Effector memory CD8-positive, alpha-beta T cell (primary cell): ENCODE results near the gene FCHO2.

Experiments used
- ATAC-seq: fragments of 150-1000 bp; cut with Tn5 transposase; replicated peaks from 2 replicates; pipeline ENCODE4 v1.10.0; 2021; ENCODE audit warnings: mild to moderate bottlenecking, moderate library complexity
- DNase-seq, 3 experiments: peaks; one replicate each; pipeline ENCODE4 v3.0.0; 2021
- H3K27ac Mint-ChIP-seq, 2 donors: one replicate each; pipeline ENCODE4 v1.8.0; 2022; ENCODE audit warnings: mild to moderate bottlenecking in 2 of 2, mixed read lengths in 2 of 2, moderate library complexity in 2 of 2
- H3K27me3 Mint-ChIP-seq, 2 donors: one replicate each; pipeline ENCODE4 v1.8.0; 2022; ENCODE audit warnings: mixed read lengths in 2 of 2
- H3K36me3 Mint-ChIP-seq: one replicate; pipeline ENCODE4 v1.8.0; 2022; ENCODE audit warnings: mild to moderate bottlenecking, moderate library complexity, mixed read lengths; ENCODE audit not compliant: insufficient read depth
- H3K4me1 Mint-ChIP-seq, 2 donors: one replicate each; pipeline ENCODE4 v1.8.0; 2022; ENCODE audit warnings: low read depth in 2 of 2, mixed read lengths in 2 of 2
- H3K4me3 Mint-ChIP-seq, 2 donors: one replicate each; pipeline ENCODE4 v1.8.0; 2022; ENCODE audit warnings: mild to moderate bottlenecking in 2 of 2, mixed read lengths in 2 of 2, moderate library complexity in 2 of 2
- H3K9me3 Mint-ChIP-seq, 2 donors: one replicate each; pipeline ENCODE4 v1.8.0; 2022; ENCODE audit warnings: mixed read lengths in 2 of 2

Gene FCHO2

GRCh38 chr5:73115399-73116051, 159.7 kb downstream of the FCHO2 start:
- peaks cover 4% of the 10 kb centered on the region for H3K36me3 Mint-ChIP-seq
- ATAC-seq: no peak
- no peak overlapping the region for H3K27ac Mint-ChIP-seq
- H3K4me1 Mint-ChIP-seq: peaks cover 0 to 24% of the 10 kb centered on the region in 2 donors
- H3K4me3 Mint-ChIP-seq: no peak overlapping the region
- DNase-seq: no peak
- H3K9me3 Mint-ChIP-seq: no peaks in the 10 kb centered on the region
- H3K27me3 Mint-ChIP-seq: peaks cover 31 to 41% of the 10 kb centered on the region in 2 donors

- no peak overlapping the region for H3K4me3 Mint-ChIP-seq
- H3K27ac Mint-ChIP-seq: no peak overlapping the region
- DNase-seq: no peak
- peaks cover 4 to 28% of the 10 kb centered on the region in 2 donors for H3K4me1 Mint-ChIP-seq
- ATAC-seq: no peak
- H3K9me3 Mint-ChIP-seq: no peaks in the 10 kb centered on the region
- peaks cover 40 to 44% of the 10 kb centered on the region in 2 donors for H3K27me3 Mint-ChIP-seq
- H3K36me3 Mint-ChIP-seq: peaks cover 4% of the 10 kb centered on the region
Observed at GRCh38 chr5:73116506-73116905, 160.7 kb downstream of the FCHO2 start.

DNA sequence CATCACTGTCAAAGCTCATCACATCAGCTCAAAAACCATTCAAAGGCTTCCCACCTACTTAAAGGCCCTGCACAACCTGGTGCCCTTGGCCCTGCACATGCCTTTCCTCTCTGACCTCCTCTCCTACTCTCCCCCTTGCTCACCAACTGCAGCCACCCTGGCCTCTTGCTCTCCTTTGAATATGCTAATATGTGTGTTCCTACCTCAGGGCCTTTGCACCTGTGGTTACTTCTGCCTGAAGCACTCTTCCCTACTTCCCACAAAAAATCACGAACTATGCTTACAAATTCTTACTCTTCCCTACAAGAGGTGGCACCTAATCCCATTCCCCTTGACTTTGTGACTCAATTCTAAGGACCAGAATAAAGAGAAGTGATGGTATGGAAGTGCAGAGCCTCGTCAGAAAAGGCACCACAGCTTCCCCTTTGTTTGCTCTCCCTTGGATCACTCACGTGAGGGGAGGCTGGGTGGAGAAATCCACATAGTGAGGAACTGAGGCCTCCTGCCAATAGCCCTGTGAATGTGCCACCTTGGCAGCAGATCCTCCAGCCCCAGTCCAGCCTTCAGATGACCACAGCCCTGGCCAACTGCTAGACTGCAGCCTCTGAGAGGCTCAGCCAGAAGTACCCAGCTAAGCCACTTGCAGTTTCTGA, 161.4 kb downstream of the FCHO2 start:
- H3K27ac Mint-ChIP-seq: no peak overlapping the region
- peaks cover 4% of the 10 kb centered on the region for H3K36me3 Mint-ChIP-seq

DNA sequence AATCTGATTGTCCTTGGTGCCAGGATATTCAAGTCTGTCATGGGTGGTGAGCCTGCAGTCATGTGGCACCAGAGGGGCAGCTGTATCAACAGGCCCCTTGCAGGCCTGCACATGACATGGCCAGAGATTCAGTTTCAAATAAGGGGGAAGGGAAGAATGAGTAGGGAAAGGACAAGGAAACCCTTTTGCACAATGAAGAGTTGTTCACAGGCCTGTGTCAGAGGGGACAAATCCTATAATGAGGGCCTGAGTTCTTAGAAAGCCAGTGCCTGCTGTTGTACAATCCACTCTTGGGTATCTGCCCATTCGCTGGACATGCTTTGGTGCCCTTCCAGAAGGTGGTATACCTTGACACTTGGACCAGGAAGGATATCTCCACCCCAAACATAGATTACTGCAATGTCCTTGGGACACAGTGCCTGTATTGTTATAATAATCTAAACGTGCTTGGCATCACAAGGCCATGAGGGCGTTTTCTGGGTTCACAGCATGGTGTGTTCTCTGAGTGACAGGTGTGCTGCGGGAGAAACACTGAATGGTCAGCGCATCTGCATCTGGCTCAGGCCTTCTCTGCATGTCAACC, 162.6 kb downstream of the FCHO2 start:
- peak overlapping the region in 1 of 2 donors; percentile 93 for H3K27ac Mint-ChIP-seq
- DNase-seq: no peak
- H3K9me3 Mint-ChIP-seq: no peaks in the 10 kb centered on the region
- no peak for ATAC-seq
- H3K36me3 Mint-ChIP-seq: peaks cover 6% of the 10 kb centered on the region
- no peak overlapping the region for H3K4me3 Mint-ChIP-seq
- H3K27me3 Mint-ChIP-seq: peaks cover 32 to 36% of the 10 kb centered on the region in 2 donors
- H3K4me1 Mint-ChIP-seq: peaks cover 15 to 27% of the 10 kb centered on the region in 2 donors

More for the DNA sequence above, 161.4 kb downstream of the FCHO2 start:
- Mint-ChIP-seq H3K4me1 (peaks cover 4 to 28% of the 10 kb centered on the region in 2 donors), H3K27me3 (peaks cover 44 to 45% of the 10 kb centered on the region in 2 donors), H3K4me3 (no peak overlapping the region), H3K9me3 (no peaks in the 10 kb centered on the region)
- ATAC-seq (no peak), DNase-seq (no peak)

DNA sequence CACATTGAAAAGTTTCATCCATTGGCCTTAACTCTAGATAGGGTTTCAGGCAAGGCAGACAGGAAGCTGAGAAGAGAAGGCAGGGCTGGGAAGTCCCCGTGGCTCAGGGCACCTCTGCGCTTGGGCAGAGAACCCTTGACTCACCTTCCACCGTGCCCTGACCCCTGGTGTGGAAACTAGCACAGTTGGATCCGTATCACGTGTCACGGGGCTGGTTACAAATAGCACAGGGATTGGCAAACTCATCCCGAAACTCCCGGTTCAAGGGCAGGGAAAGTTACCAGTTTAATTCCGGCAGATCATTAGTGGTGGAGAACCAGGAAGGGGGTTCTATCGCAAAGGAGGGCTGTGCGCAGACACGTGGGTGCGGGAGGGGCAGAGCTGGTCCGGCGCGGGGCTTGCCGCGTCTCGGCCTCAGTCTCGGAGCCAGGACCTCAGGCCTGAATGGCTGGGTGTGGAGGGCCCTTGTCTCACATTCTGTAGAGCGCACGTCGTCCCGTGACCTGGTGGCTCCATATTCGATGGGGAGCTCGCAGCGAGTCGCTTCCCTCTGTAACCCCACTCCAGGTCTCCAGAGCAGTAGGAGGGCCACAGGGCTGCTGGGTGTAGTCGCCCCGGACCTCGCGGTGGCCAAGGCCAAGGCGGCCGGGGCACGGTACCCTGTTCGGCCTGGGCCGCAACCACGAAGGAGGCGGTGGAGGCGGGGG, 163.8 kb downstream of the FCHO2 start:
- peaks cover 39 to 45% of the 10 kb centered on the region in 2 donors for H3K27me3 Mint-ChIP-seq
- peak overlapping the region; percentile 59 to 93 for H3K27ac Mint-ChIP-seq
- DNase-seq (peak in 2 of 3 experiments; percentile 29 to 32), ATAC-seq (peak; percentile 78)
- H3K4me3 Mint-ChIP-seq: peak overlapping the region; percentile 70 to 86
- H3K9me3 Mint-ChIP-seq: no peaks in the 10 kb centered on the region
- peaks cover 9% of the 10 kb centered on the region for H3K36me3 Mint-ChIP-seq
- H3K4me1 Mint-ChIP-seq: peaks cover 26 to 32% of the 10 kb centered on the region in 2 donors

DNA sequence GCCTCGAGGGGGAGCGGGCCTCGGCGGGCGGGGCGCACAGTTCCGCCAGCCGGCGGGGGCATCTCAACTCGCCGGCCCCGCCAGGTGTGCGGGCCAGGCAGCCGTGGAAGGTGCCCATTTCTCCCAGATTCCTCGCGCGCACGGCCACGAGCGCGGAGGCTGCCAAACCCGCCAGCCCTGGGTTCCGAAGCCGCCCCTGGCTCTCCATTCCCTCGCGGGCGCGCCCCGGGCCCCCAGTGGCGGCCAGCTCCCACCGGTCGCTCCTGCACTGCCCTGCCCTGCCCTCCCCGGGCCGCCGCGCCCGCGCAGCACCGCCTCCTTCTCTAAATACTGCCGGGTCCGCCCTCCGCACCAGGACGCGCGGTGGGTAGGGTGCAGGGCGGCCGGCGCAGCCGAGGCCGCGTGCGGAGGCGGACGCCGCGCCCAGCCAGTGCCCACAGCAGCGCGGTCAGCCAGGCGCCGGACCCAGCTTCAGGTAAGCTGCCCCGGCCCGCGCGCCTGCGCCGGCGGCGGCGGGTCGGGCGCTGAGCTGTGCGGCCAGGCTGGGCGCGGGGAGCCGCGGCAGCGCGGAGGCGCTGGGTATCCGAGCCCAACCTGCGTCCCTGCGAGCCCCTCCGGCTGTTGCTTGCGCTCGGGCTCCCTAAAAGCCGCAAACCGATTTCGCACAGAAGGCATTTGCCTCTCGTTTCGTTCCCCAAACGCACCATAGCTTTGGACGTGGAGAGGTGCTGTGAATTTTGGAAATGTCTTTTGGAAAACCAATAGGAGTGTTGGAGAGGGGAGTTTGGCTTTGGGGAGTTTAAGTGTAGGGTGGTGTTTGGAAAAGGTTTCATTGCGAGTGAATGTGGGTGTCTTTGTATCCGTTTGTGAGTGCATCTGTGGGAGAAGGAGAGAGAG, 164.6 kb downstream of the FCHO2 start, which contains the start of gene TMEM171:
Gene TMEM171, plus strand, starts transcription at position 354 of the 897 bp plus-strand sequence. CDS start 2,799 bp downstream, outside the sequence.
- Mint-ChIP-seq H3K9me3 (no peaks in the 10 kb centered on the region), H3K4me1 (peaks cover 28 to 32% of the 10 kb centered on the region in 2 donors), H3K4me3 (peak within 1 kb of the TSS; percentile 70 to 86), H3K36me3 (peaks cover 11% of the 10 kb centered on the region), H3K27ac (peak within 1 kb of the TSS; percentile 59 to 93), H3K27me3 (peaks cover 40 to 46% of the 10 kb centered on the region in 2 donors)
- ATAC-seq: peak; percentile 61
- peak in 1 of 3 experiments; percentile 21 for DNase-seq

DNA sequence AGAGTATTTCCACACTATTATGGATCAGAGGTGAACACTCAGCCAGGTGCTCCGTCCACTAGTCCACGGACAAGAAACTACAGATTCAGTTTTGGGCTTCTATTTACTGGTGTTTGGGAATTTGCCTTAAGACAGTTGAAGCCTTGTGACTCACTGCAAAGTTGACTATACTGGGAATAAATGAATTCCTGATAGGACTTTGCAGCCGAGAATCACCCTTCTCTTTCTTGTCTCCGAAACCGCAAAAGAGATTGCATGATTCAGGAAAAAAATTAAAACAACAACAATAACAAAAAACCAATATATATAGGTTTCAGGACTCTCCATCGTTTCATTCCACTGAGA, 165.2 kb downstream of the FCHO2 start:
- peaks cover 40 to 53% of the 10 kb centered on the region in 2 donors for H3K27me3 Mint-ChIP-seq
- H3K4me3 Mint-ChIP-seq: peak overlapping the region; percentile 60 to 69
- H3K27ac Mint-ChIP-seq: no peak overlapping the region
- H3K4me1 Mint-ChIP-seq: peaks cover 28 to 37% of the 10 kb centered on the region in 2 donors
- H3K36me3 Mint-ChIP-seq: peaks cover 16% of the 10 kb centered on the region
- H3K9me3 Mint-ChIP-seq: no peaks in the 10 kb centered on the region
- no peak for ATAC-seq
- DNase-seq: no peak

DNA sequence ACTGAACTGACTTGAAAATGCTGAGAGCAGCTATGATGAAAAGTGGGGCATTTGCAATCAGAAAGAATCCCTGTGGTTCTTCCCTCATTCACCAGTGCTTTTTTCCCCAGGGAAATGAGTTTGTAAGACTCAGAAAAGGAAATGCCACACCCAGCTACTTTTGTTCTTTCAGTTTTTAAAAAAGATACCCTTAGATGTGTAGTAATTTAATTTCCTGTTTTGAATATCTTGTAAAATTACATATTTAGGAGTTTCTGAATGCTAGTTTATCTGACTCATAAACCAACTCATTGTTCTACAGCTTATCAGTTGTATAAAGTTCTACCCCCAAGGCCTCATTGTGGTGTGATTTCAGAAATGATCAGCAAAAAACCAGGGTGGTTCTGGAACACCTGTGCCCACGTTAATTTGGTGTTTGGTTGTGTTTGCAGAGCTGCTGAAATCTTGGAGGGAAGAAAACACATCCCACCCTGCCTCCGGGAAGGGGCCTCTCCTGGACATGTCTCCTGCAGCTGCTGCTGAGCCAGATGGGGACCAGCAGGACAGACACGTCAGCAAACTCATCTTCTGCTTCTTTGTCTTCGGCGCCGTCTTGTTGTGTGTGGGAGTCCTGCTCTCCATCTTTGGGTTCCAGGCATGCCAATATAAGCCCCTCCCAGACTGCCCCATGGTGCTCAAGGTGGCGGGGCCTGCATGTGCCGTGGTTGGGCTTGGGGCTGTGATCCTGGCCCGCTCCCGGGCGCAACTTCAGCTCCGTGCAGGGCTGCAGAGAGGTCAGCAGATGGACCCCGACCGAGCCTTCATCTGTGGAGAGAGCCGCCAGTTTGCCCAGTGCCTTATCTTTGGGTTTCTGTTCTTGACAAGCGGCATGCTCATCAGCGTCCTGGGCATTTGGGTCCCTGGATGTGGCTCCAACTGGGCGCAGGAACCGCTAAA, 167.3 kb downstream of the FCHO2 start:
- H3K4me3 Mint-ChIP-seq: peak overlapping the region; percentile 56 to 60
- DNase-seq (no peak), ATAC-seq (no peak)
- H3K36me3 Mint-ChIP-seq: peaks cover 20% of the 10 kb centered on the region
- peaks cover 28 to 44% of the 10 kb centered on the region in 2 donors for H3K4me1 Mint-ChIP-seq
- peak overlapping the region; percentile 38 to 79 for H3K27ac Mint-ChIP-seq
- H3K27me3 Mint-ChIP-seq: peaks cover 30 to 43% of the 10 kb centered on the region in 2 donors
- no peaks in the 10 kb centered on the region for H3K9me3 Mint-ChIP-seq

DNA sequence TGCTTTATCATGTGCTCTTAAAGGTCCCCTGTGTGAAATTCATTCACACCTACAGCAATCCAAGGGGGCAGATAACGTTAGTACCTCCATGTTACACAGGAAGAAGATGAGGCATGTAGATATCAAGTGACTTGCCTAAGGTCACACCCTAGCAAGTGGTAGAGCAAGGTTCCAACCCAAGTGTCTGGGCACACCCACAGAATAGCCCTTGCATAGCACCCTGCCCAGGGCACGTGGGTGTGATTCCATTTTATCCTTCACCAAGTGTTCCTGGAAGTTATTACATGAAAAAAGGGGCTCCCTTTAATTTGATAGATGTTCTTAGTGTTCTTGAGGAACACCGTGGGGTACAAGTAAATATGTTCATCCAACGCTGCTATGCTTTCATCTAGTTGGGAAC, 169.4 kb downstream of the FCHO2 start:
- H3K4me3 Mint-ChIP-seq: peak overlapping the region in 1 of 2 donors; percentile 43
- no peak overlapping the region for H3K27ac Mint-ChIP-seq
- peaks cover 16% of the 10 kb centered on the region for H3K36me3 Mint-ChIP-seq
- H3K4me1 Mint-ChIP-seq: peaks cover 28 to 39% of the 10 kb centered on the region in 2 donors
- no peak for DNase-seq
- ATAC-seq: no peak
- H3K27me3 Mint-ChIP-seq: peaks cover 27 to 47% of the 10 kb centered on the region in 2 donors
- H3K9me3 Mint-ChIP-seq: no peaks in the 10 kb centered on the region

DNA sequence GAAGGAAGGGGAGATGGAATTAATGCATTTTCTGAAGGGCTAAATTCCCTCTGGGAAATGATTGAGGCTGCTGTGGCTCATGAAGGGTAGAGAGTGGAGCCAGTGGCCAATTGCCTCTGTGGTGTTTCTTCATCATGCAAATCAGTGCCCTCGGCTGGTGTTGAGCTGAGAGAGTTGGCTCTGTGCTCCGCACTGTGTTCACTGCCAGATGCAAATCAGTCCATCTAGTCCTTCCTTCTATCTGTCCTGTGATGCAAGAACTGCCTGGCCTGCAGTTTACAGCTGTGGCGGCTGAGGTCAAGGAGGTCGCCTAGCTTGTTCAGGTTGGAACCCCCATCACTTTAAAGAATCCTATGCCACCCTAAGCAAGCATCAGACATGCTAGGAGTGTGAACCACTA, 170.5 kb downstream of the FCHO2 start:
- H3K36me3 Mint-ChIP-seq: peaks cover 21% of the 10 kb centered on the region
- peak overlapping the region in 1 of 2 donors; percentile 35 for H3K27ac Mint-ChIP-seq
- no peak for ATAC-seq
- H3K9me3 Mint-ChIP-seq: no peaks in the 10 kb centered on the region
- H3K27me3 Mint-ChIP-seq: peaks cover 19 to 45% of the 10 kb centered on the region in 2 donors
- peaks cover 24 to 35% of the 10 kb centered on the region in 2 donors for H3K4me1 Mint-ChIP-seq
- H3K4me3 Mint-ChIP-seq: no peak overlapping the region
- DNase-seq: no peak

DNA sequence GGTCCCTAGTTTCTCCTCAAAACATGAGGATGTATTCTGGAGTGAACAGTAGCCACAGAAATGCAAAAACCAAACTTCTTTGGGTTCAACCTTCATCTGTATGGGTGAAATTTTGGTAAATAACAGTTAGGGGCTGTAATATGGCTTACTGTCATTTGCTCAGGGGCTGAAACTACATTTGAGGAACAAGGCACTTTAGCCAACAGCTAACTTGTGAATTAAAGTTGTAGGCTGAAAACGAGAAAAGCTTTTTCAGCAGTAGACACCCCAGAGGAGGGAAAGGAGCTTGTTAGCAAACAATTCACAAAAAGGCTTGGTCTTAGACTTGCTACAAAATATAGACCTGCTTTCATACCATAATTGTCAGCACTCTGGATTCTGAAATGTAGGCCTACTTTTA, 171.1 kb downstream of the FCHO2 start:
- H3K27me3 Mint-ChIP-seq: peaks cover 13 to 39% of the 10 kb centered on the region in 2 donors
- no peaks in the 10 kb centered on the region for H3K9me3 Mint-ChIP-seq
- no peak for ATAC-seq
- peaks cover 24 to 35% of the 10 kb centered on the region in 2 donors for H3K4me1 Mint-ChIP-seq
- no peak overlapping the region for H3K4me3 Mint-ChIP-seq
- no peak overlapping the region for H3K27ac Mint-ChIP-seq
- no peak for DNase-seq
- H3K36me3 Mint-ChIP-seq: peaks cover 22% of the 10 kb centered on the region

- H3K9me3 Mint-ChIP-seq: no peaks in the 10 kb centered on the region
- peaks cover 7 to 21% of the 10 kb centered on the region in 2 donors for H3K4me1 Mint-ChIP-seq
- ATAC-seq (no peak), DNase-seq (no peak)
- no peak overlapping the region for H3K27ac Mint-ChIP-seq
- H3K27me3 Mint-ChIP-seq: peaks cover 10 to 28% of the 10 kb centered on the region in 2 donors
- no peak overlapping the region for H3K4me3 Mint-ChIP-seq
- H3K36me3 Mint-ChIP-seq: peaks cover 17% of the 10 kb centered on the region
Observed at GRCh38 chr5:73129143-73129542, 173.3 kb downstream of the FCHO2 start.
